ENCODE data around the gene COMT. TPM values are rescaled to one million over a fixed set of nuclear protein-coding genes. Genes with fewer than 3 reads are reported as not detected.

The COMT gene
- polyA plus RNA-seq, 2 donors: 178 to 218 TPM

DNA sequence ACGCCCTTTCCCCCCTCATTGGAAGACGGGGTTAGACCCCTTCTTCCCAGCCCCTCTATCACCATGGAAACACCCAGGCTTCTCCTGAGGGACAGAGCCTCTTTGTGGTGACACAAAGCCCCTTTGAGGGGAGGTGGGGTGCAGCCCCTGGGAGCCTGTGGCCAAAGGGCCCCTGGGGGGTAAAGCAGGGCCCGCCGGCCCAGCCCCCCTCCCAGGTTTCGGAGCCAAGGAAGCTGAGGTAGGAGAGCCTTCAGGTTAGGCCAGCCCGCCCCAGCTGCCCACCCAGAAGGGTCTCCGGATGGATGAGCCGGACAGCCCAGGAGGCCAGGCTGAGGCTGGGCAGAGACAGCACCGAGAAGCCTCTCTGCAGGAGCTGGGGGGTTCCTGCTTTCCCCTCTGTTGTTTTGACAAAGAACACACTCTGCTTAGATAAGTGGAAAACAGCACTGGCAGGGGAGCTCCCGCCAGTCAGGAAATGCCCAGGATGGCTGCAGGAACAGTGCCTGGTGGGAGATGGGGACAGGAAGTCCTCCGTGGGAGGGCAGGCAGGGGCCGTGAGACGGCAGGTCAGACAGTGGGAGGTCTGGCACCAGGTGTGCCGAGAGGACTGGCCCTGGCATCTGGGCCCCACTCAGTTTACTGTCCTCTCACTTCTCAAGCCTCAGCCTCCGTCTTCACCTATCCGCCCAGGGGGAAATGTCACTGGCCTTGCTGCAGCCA is 56.8 kb downstream of the COMT start:
- H3K27ac ChIP-seq (ENCODE audit: low read depth in 2 of 2, low read length in 1 of 2): no peak overlapping the region
- H3K4me3 ChIP-seq (ENCODE audit: low read depth in 1 of 2, low read length in 2 of 2): no peak overlapping the region
- no peaks in the 10 kb centered on the region for H3K4me1 ChIP-seq (ENCODE audit: control insufficient read depth in 2 of 2, insufficient read depth in 2 of 2, low read length in 1 of 2)
- H3K27me3 ChIP-seq (ENCODE audit: control insufficient read depth in 1 of 2, insufficient read depth in 2 of 2, low read length in 2 of 2): no peaks in the 10 kb centered on the region
- H3K36me3 ChIP-seq (ENCODE audit: control insufficient read depth in 2 of 2, insufficient read depth in 2 of 2, low read length in 1 of 2): no peaks in the 10 kb centered on the region
- 80% methylated on average over 13 to 16 of the region's 16 CpGs for WGBS, 2 donors
- no peaks in the 10 kb centered on the region for H3K9me3 ChIP-seq (ENCODE audit: control insufficient read depth in 2 of 2, insufficient read depth in 1 of 2, low read depth in 1 of 2, low read length in 1 of 2)

DNA sequence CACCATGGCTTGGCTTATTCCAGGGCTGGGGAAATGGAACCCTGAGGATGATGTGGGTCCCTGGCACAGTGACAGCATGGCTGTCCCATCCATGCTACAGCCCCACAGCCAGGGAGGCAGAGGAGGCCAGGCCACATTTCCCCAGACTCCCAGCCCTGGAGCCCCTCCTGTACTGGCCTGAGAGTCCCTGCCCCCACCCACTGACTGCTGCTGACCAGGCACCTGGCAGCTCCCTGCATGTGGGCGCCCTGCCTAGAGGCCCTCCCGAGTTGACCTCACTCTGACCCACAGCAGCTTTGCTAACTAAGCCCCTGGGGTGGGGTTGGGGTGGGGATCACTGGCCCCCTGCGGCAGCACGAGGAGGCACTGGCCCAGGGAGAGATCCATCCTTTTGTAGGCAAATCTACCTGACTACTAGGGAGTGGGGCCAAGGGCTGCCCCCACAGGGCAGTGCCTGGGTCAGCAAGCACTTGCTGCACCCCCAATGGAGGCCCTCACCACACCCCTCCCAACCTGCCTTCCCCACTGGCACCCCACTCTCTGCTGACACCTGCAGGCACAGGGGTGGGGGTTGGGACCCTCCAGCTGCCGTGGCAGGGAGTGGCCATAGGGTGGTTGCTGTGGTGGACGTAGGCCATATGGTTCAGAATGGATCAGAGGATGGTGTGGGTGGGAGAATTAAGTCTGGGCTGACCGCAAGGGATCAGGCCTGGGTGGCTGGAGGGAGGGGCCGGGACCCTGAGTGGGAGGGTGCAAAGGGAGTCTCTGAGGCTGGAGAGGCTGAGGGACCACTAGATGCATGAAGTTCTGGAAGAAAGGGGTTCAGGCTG is 57.6 kb downstream of the COMT start:
- Histone ChIP-seq H3K27me3 (ENCODE audit: control insufficient read depth in 1 of 2, insufficient read depth in 2 of 2, low read length in 2 of 2) (no peaks in the 10 kb centered on the region), H3K4me1 (ENCODE audit: control insufficient read depth in 2 of 2, insufficient read depth in 2 of 2, low read length in 1 of 2) (no peaks in the 10 kb centered on the region), H3K9me3 (ENCODE audit: control insufficient read depth in 2 of 2, insufficient read depth in 1 of 2, low read depth in 1 of 2, low read length in 1 of 2) (no peaks in the 10 kb centered on the region), H3K27ac (ENCODE audit: low read depth in 2 of 2, low read length in 1 of 2) (no peak overlapping the region), H3K36me3 (ENCODE audit: control insufficient read depth in 2 of 2, insufficient read depth in 2 of 2, low read length in 1 of 2) (no peaks in the 10 kb centered on the region), H3K4me3 (ENCODE audit: low read depth in 1 of 2, low read length in 2 of 2) (no peak overlapping the region)
- WGBS, 2 donors: 69 to 74% methylated on average over 8 of the region's 8 CpGs

DNA sequence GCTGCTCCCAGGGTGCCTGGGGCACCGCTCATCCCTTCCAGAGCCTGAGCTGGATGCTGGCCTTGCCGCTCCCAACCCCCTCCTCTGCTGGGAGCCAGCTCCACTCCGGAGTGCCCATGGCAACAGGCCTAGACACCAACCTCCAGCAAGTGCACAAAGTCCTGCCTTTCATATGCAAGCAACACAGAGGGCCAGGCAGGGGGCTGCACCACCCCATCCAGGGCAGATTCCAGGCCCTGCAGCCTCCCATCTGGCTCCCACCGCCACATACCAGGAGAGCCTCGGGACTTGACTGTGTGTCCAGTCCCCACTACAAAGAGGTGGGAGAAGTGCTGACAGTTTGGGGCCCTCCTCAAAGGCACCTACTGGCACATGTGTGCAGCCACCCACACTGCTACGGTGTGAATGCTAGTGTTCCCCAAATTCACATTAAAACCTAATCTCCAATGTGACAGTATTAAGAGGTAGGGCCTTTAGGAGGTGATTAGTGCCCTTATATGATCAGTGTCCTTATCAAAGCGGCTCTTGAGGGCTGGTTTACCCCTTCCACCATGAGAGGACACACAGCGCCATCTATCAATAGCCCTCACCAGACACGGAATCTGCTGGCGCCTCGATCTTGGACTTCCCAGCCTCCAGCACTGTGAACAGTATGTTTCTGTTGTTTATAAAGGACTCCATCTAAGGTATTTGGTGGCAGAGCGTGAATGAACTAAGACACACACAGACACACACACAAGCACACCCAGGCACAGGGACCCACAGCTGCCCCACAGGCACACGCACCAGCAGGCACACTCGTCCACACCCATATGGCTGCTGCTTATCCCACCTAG is 58.9 kb downstream of the COMT start:
- 78 to 85% methylated on average over 14 of the region's 14 CpGs for WGBS, 2 donors

DNA sequence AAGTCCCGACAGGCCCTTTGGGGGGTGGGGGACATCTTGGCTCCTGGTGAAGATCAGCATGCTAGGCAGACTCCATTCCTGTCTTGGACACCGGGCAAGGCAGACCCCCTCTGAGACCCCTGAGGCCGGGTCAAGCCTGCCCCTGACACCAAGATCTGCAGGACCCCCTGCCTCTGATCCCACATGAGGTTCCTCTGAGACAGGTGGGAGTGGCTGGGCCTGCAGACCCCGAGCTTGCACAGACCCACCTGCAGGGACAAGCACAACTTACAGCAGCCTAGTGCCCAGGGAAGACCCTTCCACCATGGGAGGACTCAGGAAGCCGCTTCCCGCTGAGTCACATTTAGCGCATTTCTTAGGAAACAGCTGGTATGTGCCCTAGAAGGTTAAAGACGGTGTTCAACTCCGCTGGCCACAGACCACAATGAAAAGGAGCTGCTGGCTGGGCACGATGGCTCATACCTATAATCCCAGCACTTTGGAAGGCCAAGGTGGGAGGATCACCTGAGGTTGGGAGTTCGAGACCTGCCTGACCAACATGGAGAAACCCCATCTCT is 59.6 kb downstream of the COMT start:
- 82 to 83% methylated on average over 11 of the region's 11 CpGs for WGBS, 2 donors
- H3K4me3 ChIP-seq (ENCODE audit: low read depth in 1 of 2, low read length in 2 of 2): no peak overlapping the region

More for the DNA sequence above, 58.9 kb downstream of the COMT start:
- Histone ChIP-seq H3K36me3 (ENCODE audit: control insufficient read depth in 2 of 2, insufficient read depth in 2 of 2, low read length in 1 of 2) (no peaks in the 10 kb centered on the region), H3K27ac (ENCODE audit: low read depth in 2 of 2, low read length in 1 of 2) (no peak overlapping the region), H3K9me3 (ENCODE audit: control insufficient read depth in 2 of 2, insufficient read depth in 1 of 2, low read depth in 1 of 2, low read length in 1 of 2) (no peaks in the 10 kb centered on the region), H3K4me1 (ENCODE audit: control insufficient read depth in 2 of 2, insufficient read depth in 2 of 2, low read length in 1 of 2) (no peaks in the 10 kb centered on the region), H3K27me3 (ENCODE audit: control insufficient read depth in 1 of 2, insufficient read depth in 2 of 2, low read length in 2 of 2) (no peaks in the 10 kb centered on the region), H3K4me3 (ENCODE audit: low read depth in 1 of 2, low read length in 2 of 2) (no peak overlapping the region)

DNA sequence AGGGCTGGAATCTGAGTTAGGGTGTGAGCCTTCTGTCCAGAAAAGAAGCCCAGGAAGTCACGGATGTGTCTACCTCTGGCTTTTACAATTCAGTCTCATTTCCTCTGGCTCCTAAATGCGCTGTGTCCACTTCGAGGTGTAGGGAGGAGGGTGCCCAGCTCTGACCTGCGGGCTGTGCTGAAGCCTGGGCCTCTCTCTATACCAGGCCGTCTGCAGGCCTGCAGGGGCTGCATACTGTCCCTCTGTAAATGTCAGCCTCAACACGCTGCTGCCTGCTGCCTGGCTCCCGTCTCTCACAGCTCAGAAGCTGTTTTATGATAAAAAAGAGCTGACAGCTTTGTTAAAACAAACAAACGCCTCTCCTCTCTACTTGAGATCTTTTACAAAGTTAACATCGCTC is 60.6 kb downstream of the COMT start:
- Histone ChIP-seq H3K4me3 (ENCODE audit: low read depth in 1 of 2, low read length in 2 of 2) (no peak overlapping the region), H3K36me3 (ENCODE audit: control insufficient read depth in 2 of 2, insufficient read depth in 2 of 2, low read length in 1 of 2) (no peaks in the 10 kb centered on the region), H3K9me3 (ENCODE audit: control insufficient read depth in 2 of 2, insufficient read depth in 1 of 2, low read depth in 1 of 2, low read length in 1 of 2) (no peaks in the 10 kb centered on the region), H3K27me3 (ENCODE audit: control insufficient read depth in 1 of 2, insufficient read depth in 2 of 2, low read length in 2 of 2) (no peaks in the 10 kb centered on the region), H3K27ac (ENCODE audit: low read depth in 2 of 2, low read length in 1 of 2) (no peak overlapping the region), H3K4me1 (ENCODE audit: control insufficient read depth in 2 of 2, insufficient read depth in 2 of 2, low read length in 1 of 2) (no peaks in the 10 kb centered on the region)
- 77 to 81% methylated on average over 9 of the region's 9 CpGs for WGBS, 2 donors

More for the DNA sequence above, 59.6 kb downstream of the COMT start:
- Histone ChIP-seq H3K27me3 (ENCODE audit: control insufficient read depth in 1 of 2, insufficient read depth in 2 of 2, low read length in 2 of 2) (no peaks in the 10 kb centered on the region), H3K27ac (ENCODE audit: low read depth in 2 of 2, low read length in 1 of 2) (no peak overlapping the region), H3K9me3 (ENCODE audit: control insufficient read depth in 2 of 2, insufficient read depth in 1 of 2, low read depth in 1 of 2, low read length in 1 of 2) (no peaks in the 10 kb centered on the region), H3K4me1 (ENCODE audit: control insufficient read depth in 2 of 2, insufficient read depth in 2 of 2, low read length in 1 of 2) (no peaks in the 10 kb centered on the region), H3K36me3 (ENCODE audit: control insufficient read depth in 2 of 2, insufficient read depth in 2 of 2, low read length in 1 of 2) (no peaks in the 10 kb centered on the region)

DNA sequence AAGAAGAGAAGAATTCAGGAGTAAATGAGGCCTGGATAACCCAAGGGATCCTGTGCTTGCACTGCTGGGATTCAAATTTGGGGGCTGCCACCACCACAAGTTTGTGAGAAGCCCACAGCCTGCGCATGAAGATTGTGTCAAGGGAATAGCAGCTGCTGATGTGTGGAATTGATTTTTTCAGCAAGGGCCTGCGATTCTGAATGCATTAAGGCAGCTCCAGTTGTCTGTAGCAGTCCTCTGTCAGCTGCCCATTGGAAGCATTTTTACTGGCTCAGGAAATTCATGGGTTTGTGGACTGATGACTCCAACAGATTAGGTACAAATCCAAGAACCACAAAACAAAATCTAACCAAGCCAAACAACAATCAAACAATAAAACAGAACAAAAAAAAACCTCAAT is 61.1 kb downstream of the COMT start:
- Histone ChIP-seq H3K27me3 (ENCODE audit: control insufficient read depth in 1 of 2, insufficient read depth in 2 of 2, low read length in 2 of 2) (no peaks in the 10 kb centered on the region), H3K4me1 (ENCODE audit: control insufficient read depth in 2 of 2, insufficient read depth in 2 of 2, low read length in 1 of 2) (no peaks in the 10 kb centered on the region), H3K9me3 (ENCODE audit: control insufficient read depth in 2 of 2, insufficient read depth in 1 of 2, low read depth in 1 of 2, low read length in 1 of 2) (no peaks in the 10 kb centered on the region), H3K36me3 (ENCODE audit: control insufficient read depth in 2 of 2, insufficient read depth in 2 of 2, low read length in 1 of 2) (no peaks in the 10 kb centered on the region), H3K27ac (ENCODE audit: low read depth in 2 of 2, low read length in 1 of 2) (no peak overlapping the region), H3K4me3 (ENCODE audit: low read depth in 1 of 2, low read length in 2 of 2) (no peak overlapping the region)
- WGBS, 2 donors: 86 to 91% methylated on average over 2 of the region's 2 CpGs

DNA sequence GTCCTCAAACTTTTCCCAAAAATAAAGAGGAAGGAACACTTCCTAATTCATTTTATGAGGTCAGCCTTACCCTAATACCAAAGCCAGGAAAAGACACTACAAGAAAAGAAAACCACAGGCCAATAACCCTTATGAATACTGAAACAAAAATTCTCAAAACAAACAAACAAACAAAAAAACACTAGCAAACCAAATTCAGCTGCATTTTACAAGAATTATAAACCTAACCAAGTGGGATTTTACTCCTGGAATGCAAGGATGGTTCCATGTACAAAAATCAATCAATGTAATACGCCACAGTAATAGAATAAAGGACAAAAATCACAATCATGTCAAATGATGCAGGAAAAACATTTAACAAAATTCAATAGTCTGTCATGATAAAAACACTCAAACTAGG is 61.7 kb downstream of the COMT start:
- Histone ChIP-seq H3K9me3 (ENCODE audit: control insufficient read depth in 2 of 2, insufficient read depth in 1 of 2, low read depth in 1 of 2, low read length in 1 of 2) (no peaks in the 10 kb centered on the region), H3K4me1 (ENCODE audit: control insufficient read depth in 2 of 2, insufficient read depth in 2 of 2, low read length in 1 of 2) (no peaks in the 10 kb centered on the region), H3K4me3 (ENCODE audit: low read depth in 1 of 2, low read length in 2 of 2) (no peak overlapping the region), H3K27ac (ENCODE audit: low read depth in 2 of 2, low read length in 1 of 2) (no peak overlapping the region), H3K27me3 (ENCODE audit: control insufficient read depth in 1 of 2, insufficient read depth in 2 of 2, low read length in 2 of 2) (no peaks in the 10 kb centered on the region), H3K36me3 (ENCODE audit: control insufficient read depth in 2 of 2, insufficient read depth in 2 of 2, low read length in 1 of 2) (no peaks in the 10 kb centered on the region)
- 97 to 98% methylated on average over 1 of the region's 1 CpG for WGBS, 2 donors

DNA sequence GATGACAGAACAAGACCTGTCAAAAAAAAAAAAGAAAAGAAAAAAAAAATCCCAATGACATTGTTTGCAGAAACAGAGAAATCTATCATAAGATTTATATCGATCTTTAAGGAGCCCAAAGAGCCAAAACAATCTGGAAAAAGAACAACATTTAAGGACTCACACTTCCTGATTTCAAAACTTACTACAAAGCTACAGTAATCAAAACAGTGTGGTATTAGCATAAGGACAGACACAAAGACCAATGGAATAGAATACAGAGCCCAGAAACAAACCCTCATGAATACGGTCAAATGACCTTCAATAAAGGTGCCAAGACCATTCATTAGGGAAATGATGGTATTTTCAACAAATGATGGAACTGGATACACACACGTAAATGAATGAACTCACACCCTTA is 62.9 kb downstream of the COMT start:
- Histone ChIP-seq H3K36me3 (ENCODE audit: control insufficient read depth in 2 of 2, insufficient read depth in 2 of 2, low read length in 1 of 2) (no peaks in the 10 kb centered on the region), H3K4me1 (ENCODE audit: control insufficient read depth in 2 of 2, insufficient read depth in 2 of 2, low read length in 1 of 2) (no peaks in the 10 kb centered on the region), H3K9me3 (ENCODE audit: control insufficient read depth in 2 of 2, insufficient read depth in 1 of 2, low read depth in 1 of 2, low read length in 1 of 2) (no peaks in the 10 kb centered on the region), H3K27me3 (ENCODE audit: control insufficient read depth in 1 of 2, insufficient read depth in 2 of 2, low read length in 2 of 2) (no peaks in the 10 kb centered on the region), H3K27ac (ENCODE audit: low read depth in 2 of 2, low read length in 1 of 2) (no peak overlapping the region), H3K4me3 (ENCODE audit: low read depth in 1 of 2, low read length in 2 of 2) (no peak overlapping the region)
- WGBS, 2 donors: 95 to 96% methylated on average over 3 of the region's 3 CpGs
